Esophagus squamous epithelium (tissue), 4 donors: ENCODE data around the gene SPATS2L.

Experiments
- CTCF ChIP-seq, 6 experiments: fragments of 450-650 bp in 4 of 6; fragments of 200-600 bp in 2 of 6; sonication (generic) in 2 of 6; IDR thresholded peaks; one replicate each; pipeline ENCODE4 v1.5.1; 2016 to 2019; ENCODE audit warnings: antibody characterized with exemption in 6 of 6, mild to moderate bottlenecking in 4 of 6, moderate library complexity in 4 of 6
- POLR2A ChIP-seq, 4 donors: fragments of 450-650 bp; IDR thresholded peaks; one replicate each; pipeline ENCODE4 v1.6.1; 2017; ENCODE audit warnings: antibody characterized with exemption in 4 of 4, mild to moderate bottlenecking in 4 of 4, moderate library complexity in 3 of 4

GRCh38 chr2:200506679-200507078, 200.2 kb downstream of the SPATS2L start:
- no peak for TF ChIP-seq POLR2A (IDR thresholded peaks at IDR 0.05)
- no peak for TF ChIP-seq CTCF (IDR thresholded peaks at IDR 0.05)
